Measurements from ENCODE around the gene KCND2.

The KCND2 gene

DNA sequence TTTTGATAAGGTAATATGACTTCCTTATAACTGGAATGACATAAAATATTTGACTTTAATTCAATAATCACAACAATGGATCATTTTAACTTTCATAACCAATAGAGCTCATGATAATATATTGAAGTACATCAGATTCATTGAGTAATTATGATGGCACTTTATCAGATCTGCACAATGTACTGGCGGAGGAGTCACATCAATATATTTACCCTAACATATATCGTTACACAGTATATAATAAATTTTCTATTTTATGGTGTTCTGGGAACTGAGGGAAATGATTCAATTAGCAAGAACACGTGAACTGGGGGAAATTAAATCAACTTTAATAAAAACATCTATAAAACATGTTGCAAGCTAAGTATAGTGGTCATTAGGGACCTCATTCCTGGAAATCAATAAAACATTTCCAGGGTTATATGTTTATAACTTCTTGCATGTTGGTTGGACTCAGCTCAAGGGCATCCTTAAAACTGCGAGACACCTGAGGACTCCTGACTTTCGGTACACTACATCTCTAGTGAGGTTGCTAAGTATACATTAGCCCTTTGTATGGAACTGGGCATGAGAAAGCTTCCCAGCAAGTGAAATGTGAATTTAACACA is 254.0 kb downstream of the KCND2 start:
- Histone ChIP-seq H3K4me1 (ENCODE audit: insufficient read depth, low read length, severe bottlenecking) (no peaks in the 10 kb centered on the region), H3K9ac (ENCODE audit: low read length) (no peak overlapping the region), H3F3A (ENCODE audit: insufficient read depth, low read length) (no peaks in the 10 kb centered on the region), H3K4me3 (ENCODE audit: low read depth, low read length, poor library complexity, severe bottlenecking) (no peak overlapping the region), H3K27me3 (ENCODE audit: insufficient read depth, low read length) (no peaks in the 10 kb centered on the region), H3K27ac (ENCODE audit: low read depth, low read length, poor library complexity, severe bottlenecking) (no peak overlapping the region), H3K4me2 (ENCODE audit: low read length) (no peak overlapping the region), H3K79me2 (ENCODE audit: insufficient read depth, low read length) (no peaks in the 10 kb centered on the region), H3K36me3 (ENCODE audit: insufficient read depth, low read length) (no peaks in the 10 kb centered on the region), H4K20me1 (ENCODE audit: insufficient read depth, low read length) (no peaks in the 10 kb centered on the region), H2AFZ (ENCODE audit: low read length) (no peak overlapping the region), H3K9me2 (ENCODE audit: low read depth, low read length) (no peaks in the 10 kb centered on the region), H3K9me3 (ENCODE audit: low read length) (no peaks in the 10 kb centered on the region)
- TF ChIP-seq, protein P1, sequence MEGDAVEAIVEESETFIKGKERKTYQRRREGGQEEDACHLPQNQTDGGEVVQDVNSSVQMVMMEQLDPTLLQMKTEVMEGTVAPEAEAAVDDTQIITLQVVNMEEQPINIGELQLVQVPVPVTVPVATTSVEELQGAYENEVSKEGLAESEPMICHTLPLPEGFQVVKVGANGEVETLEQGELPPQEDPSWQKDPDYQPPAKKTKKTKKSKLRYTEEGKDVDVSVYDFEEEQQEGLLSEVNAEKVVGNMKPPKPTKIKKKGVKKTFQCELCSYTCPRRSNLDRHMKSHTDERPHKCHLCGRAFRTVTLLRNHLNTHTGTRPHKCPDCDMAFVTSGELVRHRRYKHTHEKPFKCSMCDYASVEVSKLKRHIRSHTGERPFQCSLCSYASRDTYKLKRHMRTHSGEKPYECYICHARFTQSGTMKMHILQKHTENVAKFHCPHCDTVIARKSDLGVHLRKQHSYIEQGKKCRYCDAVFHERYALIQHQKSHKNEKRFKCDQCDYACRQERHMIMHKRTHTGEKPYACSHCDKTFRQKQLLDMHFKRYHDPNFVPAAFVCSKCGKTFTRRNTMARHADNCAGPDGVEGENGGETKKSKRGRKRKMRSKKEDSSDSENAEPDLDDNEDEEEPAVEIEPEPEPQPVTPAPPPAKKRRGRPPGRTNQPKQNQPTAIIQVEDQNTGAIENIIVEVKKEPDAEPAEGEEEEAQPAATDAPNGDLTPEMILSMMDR (IDR thresholded peaks at IDR 0.05; ENCODE audit: low read length) = no peak
- no peak for TF ChIP-seq EZH2 (IDR thresholded peaks at IDR 0.05; ENCODE audit: borderline replicate concordance, low read length)

GRCh38 chr7:120529736-120530135 is 256.8 kb downstream of the KCND2 start:
- Histone ChIP-seq H3K4me1 (ENCODE audit: insufficient read depth, low read length, severe bottlenecking) (no peaks in the 10 kb centered on the region), H3K79me2 (ENCODE audit: insufficient read depth, low read length) (no peaks in the 10 kb centered on the region), H3F3A (ENCODE audit: insufficient read depth, low read length) (no peaks in the 10 kb centered on the region), H3K9ac (ENCODE audit: low read length) (no peak overlapping the region), H3K27ac (ENCODE audit: low read depth, low read length, poor library complexity, severe bottlenecking) (no peak overlapping the region), H3K9me2 (ENCODE audit: low read depth, low read length) (no peaks in the 10 kb centered on the region), H4K20me1 (ENCODE audit: insufficient read depth, low read length) (no peaks in the 10 kb centered on the region), H3K4me2 (ENCODE audit: low read length) (no peak overlapping the region), H2AFZ (ENCODE audit: low read length) (no peak overlapping the region), H3K4me3 (ENCODE audit: low read depth, low read length, poor library complexity, severe bottlenecking) (no peak overlapping the region), H3K9me3 (ENCODE audit: low read length) (no peaks in the 10 kb centered on the region), H3K36me3 (ENCODE audit: insufficient read depth, low read length) (no peaks in the 10 kb centered on the region), H3K27me3 (ENCODE audit: insufficient read depth, low read length) (no peaks in the 10 kb centered on the region)
- TF ChIP-seq, protein P1 (IDR thresholded peaks at IDR 0.05; ENCODE audit: low read length) = no peak
- TF ChIP-seq EZH2 (IDR thresholded peaks at IDR 0.05; ENCODE audit: borderline replicate concordance, low read length) = no peak

DNA sequence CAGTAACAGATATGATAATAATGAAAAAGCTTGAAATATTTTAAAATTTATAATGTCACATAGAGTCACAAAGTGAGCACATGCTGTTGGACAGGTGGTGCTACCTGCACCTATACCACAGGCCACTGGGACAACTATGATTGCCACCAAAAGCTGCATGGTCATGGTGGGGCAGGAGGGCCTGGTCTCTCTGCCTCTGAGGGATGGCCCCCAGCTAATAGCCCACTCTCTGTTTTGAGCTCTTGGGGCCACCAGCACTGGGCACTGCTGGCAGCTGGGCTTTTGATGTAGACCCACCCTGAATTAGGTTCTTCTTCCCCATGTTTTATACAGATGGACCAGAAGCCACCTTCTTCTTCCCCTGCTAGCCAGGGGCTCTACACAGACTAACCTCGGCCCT is 265.4 kb downstream of the KCND2 start:
- no peaks in the 10 kb centered on the region for H3K36me3 ChIP-seq (ENCODE audit: insufficient read depth, low read length)
- TF ChIP-seq EZH2 (IDR thresholded peaks at IDR 0.05; ENCODE audit: borderline replicate concordance, low read length) = no peak
- TF ChIP-seq, protein P1 (IDR thresholded peaks at IDR 0.05; ENCODE audit: low read length) = no peak
- H4K20me1 ChIP-seq (ENCODE audit: insufficient read depth, low read length) = no peaks in the 10 kb centered on the region
- no peak overlapping the region for H3K27ac ChIP-seq (ENCODE audit: low read depth, low read length, poor library complexity, severe bottlenecking)
- no peak overlapping the region for H3K9ac ChIP-seq (ENCODE audit: low read length)
- no peaks in the 10 kb centered on the region for H3K79me2 ChIP-seq (ENCODE audit: insufficient read depth, low read length)
- no peaks in the 10 kb centered on the region for H3F3A ChIP-seq (ENCODE audit: insufficient read depth, low read length)
- H3K4me1 ChIP-seq (ENCODE audit: insufficient read depth, low read length, severe bottlenecking) = no peaks in the 10 kb centered on the region
- no peak overlapping the region for H2AFZ ChIP-seq (ENCODE audit: low read length)
- no peaks in the 10 kb centered on the region for H3K9me3 ChIP-seq (ENCODE audit: low read length)
- no peaks in the 10 kb centered on the region for H3K27me3 ChIP-seq (ENCODE audit: insufficient read depth, low read length)
- no peaks in the 10 kb centered on the region for H3K9me2 ChIP-seq (ENCODE audit: low read depth, low read length)
- no peak overlapping the region for H3K4me2 ChIP-seq (ENCODE audit: low read length)
- no peak overlapping the region for H3K4me3 ChIP-seq (ENCODE audit: low read depth, low read length, poor library complexity, severe bottlenecking)
